ENCODE data around the gene KCNQ5. TPM values are rescaled to one million over a fixed set of nuclear protein-coding genes. Genes with fewer than 3 reads are reported as not detected.

Gene KCNQ5
- total RNA-seq, 3 donors from 2014 or later (not counting 1 experiment from before 2014, with no cell fraction given) = 8.2 to 9.7 (median 8.7) TPM

DNA sequence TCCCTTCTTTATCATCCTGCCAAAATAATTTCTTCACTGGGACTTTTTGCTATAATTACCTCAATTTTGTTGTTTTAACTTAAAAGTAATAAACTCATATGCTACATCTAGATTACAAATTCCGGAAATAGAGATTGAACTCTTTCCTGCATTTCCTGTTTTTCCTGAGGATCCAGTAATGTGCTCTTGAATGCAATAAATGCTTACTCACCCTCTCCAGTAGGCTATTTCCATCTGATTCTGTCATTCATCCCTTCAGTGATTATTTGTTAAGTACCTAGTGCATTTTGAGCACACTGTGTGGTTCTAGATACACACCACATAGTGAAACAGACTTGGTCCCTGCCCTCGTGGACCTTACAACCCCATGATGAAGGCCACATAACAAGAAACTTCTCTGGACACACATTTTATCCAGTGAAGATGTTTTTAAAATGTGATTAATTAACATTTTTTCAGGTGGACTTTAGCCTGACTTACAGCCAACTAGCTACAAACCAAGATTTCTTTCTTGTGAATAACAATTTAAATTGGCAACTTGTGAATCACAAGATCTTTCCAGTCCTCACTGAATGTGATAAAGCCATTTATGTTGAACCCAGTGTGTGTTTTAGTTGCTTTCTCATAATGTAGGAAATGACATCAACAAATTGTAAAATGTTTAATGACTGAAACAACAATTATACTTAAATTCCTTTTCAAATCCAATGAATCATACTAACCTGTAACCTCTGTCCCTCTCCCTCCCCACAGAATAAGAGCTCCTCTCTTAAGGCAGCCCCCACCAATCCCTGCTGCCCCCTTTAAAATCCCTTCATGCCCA is 331.2 kb downstream of the KCNQ5 start:
- Mint-ChIP-seq H3K9me3 (no peaks in the 10 kb centered on the region), H3K27me3 (ENCODE audit: low read depth in 2 of 2) (no peaks in the 10 kb centered on the region), H3K4me3 (no peak overlapping the region), H3K36me3 (no peaks in the 10 kb centered on the region), H3K4me1 (peaks cover 6 to 16% of the 10 kb centered on the region in 2 donors), H3K27ac (no peak overlapping the region)
- no peak for DNase-seq
- no peaks in the 10 kb centered on the region for H3K9me3 ChIP-seq (ENCODE audit: control insufficient read depth, insufficient read depth, low read length)
- no peaks in the 10 kb centered on the region for H3K36me3 ChIP-seq (ENCODE audit: control insufficient read depth, insufficient read depth, low read length)
- no peaks in the 10 kb centered on the region for H3K4me1 ChIP-seq (ENCODE audit: control insufficient read depth, insufficient read depth, low read length)
- no peak overlapping the region for H3K4me3 ChIP-seq (ENCODE audit: low read length)
- H3K27ac ChIP-seq (ENCODE audit: low read length) = no peak overlapping the region
- TF ChIP-seq, protein P1, sequence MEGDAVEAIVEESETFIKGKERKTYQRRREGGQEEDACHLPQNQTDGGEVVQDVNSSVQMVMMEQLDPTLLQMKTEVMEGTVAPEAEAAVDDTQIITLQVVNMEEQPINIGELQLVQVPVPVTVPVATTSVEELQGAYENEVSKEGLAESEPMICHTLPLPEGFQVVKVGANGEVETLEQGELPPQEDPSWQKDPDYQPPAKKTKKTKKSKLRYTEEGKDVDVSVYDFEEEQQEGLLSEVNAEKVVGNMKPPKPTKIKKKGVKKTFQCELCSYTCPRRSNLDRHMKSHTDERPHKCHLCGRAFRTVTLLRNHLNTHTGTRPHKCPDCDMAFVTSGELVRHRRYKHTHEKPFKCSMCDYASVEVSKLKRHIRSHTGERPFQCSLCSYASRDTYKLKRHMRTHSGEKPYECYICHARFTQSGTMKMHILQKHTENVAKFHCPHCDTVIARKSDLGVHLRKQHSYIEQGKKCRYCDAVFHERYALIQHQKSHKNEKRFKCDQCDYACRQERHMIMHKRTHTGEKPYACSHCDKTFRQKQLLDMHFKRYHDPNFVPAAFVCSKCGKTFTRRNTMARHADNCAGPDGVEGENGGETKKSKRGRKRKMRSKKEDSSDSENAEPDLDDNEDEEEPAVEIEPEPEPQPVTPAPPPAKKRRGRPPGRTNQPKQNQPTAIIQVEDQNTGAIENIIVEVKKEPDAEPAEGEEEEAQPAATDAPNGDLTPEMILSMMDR (IDR thresholded peaks at IDR 0.05) = no peak
- WGBS (ENCODE audit: insufficient coverage) = 100% methylated on average over 1 of the region's 2 CpGs
- H3K27me3 ChIP-seq (ENCODE audit: control insufficient read depth, insufficient read depth, low read length) = no peaks in the 10 kb centered on the region
- intact Hi-C loops (cut with micrococcal nuclease) = no loop called here
- ATAC-seq = no peak

DNA sequence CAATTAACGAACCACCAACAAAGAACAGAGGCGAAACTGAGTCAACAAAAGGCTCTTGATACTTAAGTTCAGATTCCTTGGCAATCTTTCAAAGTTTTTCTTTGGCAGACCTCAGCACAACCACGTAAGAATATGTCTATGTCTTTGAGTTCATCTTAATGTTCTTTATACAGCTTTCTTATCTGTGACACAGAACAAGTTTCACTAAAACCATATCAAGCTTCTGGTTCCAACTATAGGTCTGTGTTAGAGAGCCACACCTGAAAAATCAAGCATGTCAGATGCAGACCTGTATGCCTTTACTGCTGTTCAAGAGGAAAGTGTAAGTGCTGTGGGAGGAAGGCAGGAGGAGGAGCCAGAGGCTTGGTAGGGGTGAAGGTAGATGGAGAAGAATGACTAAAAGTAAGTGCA is 332.1 kb downstream of the KCNQ5 start:
- no peaks in the 10 kb centered on the region for H3K4me1 ChIP-seq (ENCODE audit: control insufficient read depth, insufficient read depth, low read length)
- H3K9me3 ChIP-seq (ENCODE audit: control insufficient read depth, insufficient read depth, low read length) = no peaks in the 10 kb centered on the region
- peaks cover 6 to 16% of the 10 kb centered on the region in 2 donors for H3K4me1 Mint-ChIP-seq
- no peaks in the 10 kb centered on the region for H3K36me3 ChIP-seq (ENCODE audit: control insufficient read depth, insufficient read depth, low read length)
- intact Hi-C loops (cut with micrococcal nuclease) = no loop called here
- no peak overlapping the region for H3K4me3 Mint-ChIP-seq
- H3K27ac ChIP-seq (ENCODE audit: low read length) = no peak overlapping the region
- H3K36me3 Mint-ChIP-seq = no peaks in the 10 kb centered on the region
- DNase-seq = no peak
- H3K27me3 ChIP-seq (ENCODE audit: control insufficient read depth, insufficient read depth, low read length) = no peaks in the 10 kb centered on the region
- TF ChIP-seq, protein P1 (IDR thresholded peaks at IDR 0.05) = no peak
- H3K27me3 Mint-ChIP-seq (ENCODE audit: low read depth in 2 of 2) = no peaks in the 10 kb centered on the region
- WGBS (ENCODE audit: insufficient coverage) = 80% methylated on average over 3 of the region's 3 CpGs
- H3K27ac Mint-ChIP-seq = no peak overlapping the region
- H3K9me3 Mint-ChIP-seq = no peaks in the 10 kb centered on the region
- H3K4me3 ChIP-seq (ENCODE audit: low read length) = no peak overlapping the region
- ATAC-seq = no peak

DNA sequence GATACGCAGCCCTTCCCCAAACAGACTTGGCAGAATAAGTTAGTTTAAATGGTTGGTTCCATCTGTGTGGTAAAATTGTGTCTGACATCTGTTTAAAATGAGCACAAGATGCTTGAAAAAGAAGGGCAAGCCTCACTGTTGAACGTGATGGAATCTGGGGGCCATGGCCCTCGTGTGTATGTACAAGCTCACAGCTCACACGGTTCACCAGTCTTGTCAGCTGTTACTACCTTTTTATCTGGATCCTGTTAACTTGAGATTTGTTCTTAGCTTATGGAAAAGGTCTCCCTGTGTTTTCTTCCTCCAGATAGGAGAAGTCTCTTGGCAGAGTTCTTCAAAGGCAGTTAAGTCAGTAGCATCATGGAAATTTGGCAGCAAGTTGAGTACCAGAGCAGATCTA is 332.9 kb downstream of the KCNQ5 start:
- no peaks in the 10 kb centered on the region for H3K27me3 ChIP-seq (ENCODE audit: control insufficient read depth, insufficient read depth, low read length)
- H3K27ac ChIP-seq (ENCODE audit: low read length) = no peak overlapping the region
- H3K4me3 Mint-ChIP-seq = no peak overlapping the region
- no peaks in the 10 kb centered on the region for H3K4me1 ChIP-seq (ENCODE audit: control insufficient read depth, insufficient read depth, low read length)
- ATAC-seq (no peak), DNase-seq (no peak)
- peaks cover 6 to 16% of the 10 kb centered on the region in 2 donors for H3K4me1 Mint-ChIP-seq
- H3K4me3 ChIP-seq (ENCODE audit: low read length) = no peak overlapping the region
- H3K36me3 ChIP-seq (ENCODE audit: control insufficient read depth, insufficient read depth, low read length) = no peaks in the 10 kb centered on the region
- TF ChIP-seq, protein P1 (IDR thresholded peaks at IDR 0.05) = no peak
- no peaks in the 10 kb centered on the region for H3K27me3 Mint-ChIP-seq (ENCODE audit: low read depth in 2 of 2)
- intact Hi-C loops (cut with micrococcal nuclease) = no loop called here
- no peaks in the 10 kb centered on the region for H3K9me3 ChIP-seq (ENCODE audit: control insufficient read depth, insufficient read depth, low read length)
- H3K36me3 Mint-ChIP-seq = no peaks in the 10 kb centered on the region
- H3K27ac Mint-ChIP-seq = no peak overlapping the region
- 91% methylated on average over 4 of the region's 4 CpGs for WGBS (ENCODE audit: insufficient coverage)
- H3K9me3 Mint-ChIP-seq = no peaks in the 10 kb centered on the region

DNA sequence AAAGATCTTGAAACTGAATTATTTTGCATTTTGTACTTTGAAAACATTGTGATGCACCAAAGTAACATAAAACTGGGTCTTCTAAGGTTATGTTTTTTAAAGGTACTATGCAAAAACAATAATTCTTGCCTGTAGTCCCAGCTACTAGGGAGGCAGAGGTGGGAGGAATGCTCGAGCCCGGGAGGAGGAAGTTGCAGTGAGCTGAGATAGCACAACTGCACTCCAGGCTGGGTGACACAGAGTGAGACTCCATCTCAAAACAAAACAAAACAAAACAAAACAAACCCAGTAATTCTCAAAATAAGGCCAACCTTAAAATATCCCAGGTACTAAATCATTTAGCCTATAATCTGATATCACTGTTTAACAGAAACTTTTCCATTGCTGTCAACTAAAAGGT is 333.8 kb downstream of the KCNQ5 start:
- Mint-ChIP-seq H3K4me3 (no peak overlapping the region), H3K9me3 (no peaks in the 10 kb centered on the region), H3K36me3 (no peaks in the 10 kb centered on the region), H3K4me1 (peaks cover 6 to 16% of the 10 kb centered on the region in 2 donors), H3K27me3 (ENCODE audit: low read depth in 2 of 2) (no peaks in the 10 kb centered on the region), H3K27ac (no peak overlapping the region)
- WGBS (ENCODE audit: insufficient coverage) = 65% methylated on average over 2 of the region's 2 CpGs
- TF ChIP-seq, protein P1 (IDR thresholded peaks at IDR 0.05) = no peak
- H3K36me3 ChIP-seq (ENCODE audit: control insufficient read depth, insufficient read depth, low read length) = no peaks in the 10 kb centered on the region
- no peak overlapping the region for H3K27ac ChIP-seq (ENCODE audit: low read length)
- intact Hi-C loops (cut with micrococcal nuclease) = no loop called here
- H3K27me3 ChIP-seq (ENCODE audit: control insufficient read depth, insufficient read depth, low read length) = no peaks in the 10 kb centered on the region
- no peak for DNase-seq
- ATAC-seq = no peak
- no peak overlapping the region for H3K4me3 ChIP-seq (ENCODE audit: low read length)
- H3K4me1 ChIP-seq (ENCODE audit: control insufficient read depth, insufficient read depth, low read length) = no peaks in the 10 kb centered on the region
- no peaks in the 10 kb centered on the region for H3K9me3 ChIP-seq (ENCODE audit: control insufficient read depth, insufficient read depth, low read length)
